Osteoblast (primary cell): ENCODE data around the gene CD164. TPM values are rescaled to one million over a fixed set of nuclear protein-coding genes. Genes with fewer than 3 reads are reported as not detected.

Source experiments
- DNase-seq: peaks from one replicate; pipeline ENCODE4 v3.0.0; 2011; ENCODE audit warnings: low spot score, mixed read lengths; ENCODE audit not compliant: insufficient read length; ENCODE audit errors: missing footprints
- H2AFZ ChIP-seq: 2 replicates; pipeline ENCODE4 v1.6.0; 2011; ENCODE audit warnings: mild to moderate bottlenecking, low read length
- H3K27ac ChIP-seq: 2 replicates; pipeline ENCODE4 v1.5.1; 2011; ENCODE audit warnings: mild to moderate bottlenecking, low read depth, low read length, moderate library complexity
- H3K27me3 ChIP-seq: 2 replicates; pipeline ENCODE4 v1.6.0; 2012; ENCODE audit warnings: mild to moderate bottlenecking, control low read depth, inconsistent platforms, low read length, moderate library complexity; ENCODE audit not compliant: insufficient read depth
- H3K36me3 ChIP-seq: 2 replicates; pipeline ENCODE4 v1.5.1; 2011; ENCODE audit warnings: mild to moderate bottlenecking, low read length, control low read depth, moderate library complexity; ENCODE audit not compliant: insufficient read depth
- H3K4me1 ChIP-seq: 2 replicates; pipeline ENCODE4 v1.5.1; 2011; ENCODE audit warnings: mild to moderate bottlenecking, low read length, control low read depth, moderate library complexity; ENCODE audit not compliant: insufficient read depth
- H3K4me2 ChIP-seq: 2 replicates; pipeline ENCODE4 v1.6.0; 2011; ENCODE audit warnings: mild to moderate bottlenecking, low read length; ENCODE audit not compliant: insufficient read depth
- H3K4me3 ChIP-seq: fragments of 200-600 bp; sonication (generic); 3 replicates; pipeline ENCODE4 v1.5.1; 2012; ENCODE audit warnings: mild to moderate bottlenecking, low read length, inconsistent platforms; ENCODE audit not compliant: insufficient read depth
- H3K79me2 ChIP-seq: 2 replicates; pipeline ENCODE4 v1.6.0; 2012; ENCODE audit warnings: mild to moderate bottlenecking, low read length, control low read depth, inconsistent platforms; ENCODE audit not compliant: insufficient read depth
- H3K9me3 ChIP-seq: 2 replicates; pipeline ENCODE4 v1.5.1; 2011; ENCODE audit warnings: low read depth, low read length, control low read depth
- H4K20me1 ChIP-seq: 2 replicates; pipeline ENCODE4 v1.6.0; 2012; ENCODE audit warnings: mild to moderate bottlenecking, low read length, control low read depth; ENCODE audit not compliant: insufficient read depth
- CTCF ChIP-seq: IDR thresholded peaks from 2 replicates; pipeline ENCODE4 v1.5.1; 2011; ENCODE audit warnings: mild to moderate bottlenecking, low read depth, low read length, moderate library complexity; ENCODE audit errors: extremely low read depth
- total RNA-seq: library from RNA; depleted of rRNA; stranded (reverse); fragments of >200 nt; gene quantifications from 2 replicates; pipeline ENCODE4 v1.2.3, GENCODE V29; 2012

The CD164 gene
- total RNA-seq, 1 donor = 211 TPM

GRCh38 chr6:109382576-109383437, 540 bp upstream of the CD164 start:
- peak overlapping the region; percentile 99 for H3K27ac ChIP-seq
- peak; percentile 97 for DNase-seq
- peaks cover 27% of the 10 kb centered on the region for H3K4me1 ChIP-seq
- H3K27me3 ChIP-seq = peaks cover 5% of the 10 kb centered on the region
- H3K4me3 ChIP-seq = peak overlapping the region; percentile 93
- H3K9me3 ChIP-seq = no peaks in the 10 kb centered on the region
- peaks cover 7% of the 10 kb centered on the region for H3K36me3 ChIP-seq
- TF ChIP-seq CTCF = peak; percentile 52
- peak overlapping the region; percentile 98 for H2AFZ ChIP-seq
- peaks cover 43% of the 10 kb centered on the region for H3K79me2 ChIP-seq
- peak overlapping the region; percentile 98 for H3K4me2 ChIP-seq
- peaks cover 32% of the 10 kb centered on the region for H4K20me1 ChIP-seq

- no peak for TF ChIP-seq CTCF
- Histone ChIP-seq H4K20me1 (peaks cover 39% of the 10 kb centered on the region), H3K4me2 (peak overlapping the region; percentile 88), H3K79me2 (peaks cover 59% of the 10 kb centered on the region), H3K27me3 (peaks cover 5% of the 10 kb centered on the region), H3K27ac (peak overlapping the region; percentile 99), H3K9me3 (no peaks in the 10 kb centered on the region), H3K4me3 (peak overlapping the region; percentile 93), H2AFZ (peak overlapping the region; percentile 98), H3K4me1 (peaks cover 27% of the 10 kb centered on the region), H3K36me3 (peaks cover 23% of the 10 kb centered on the region)
- DNase-seq = peak; percentile 77
These were observed 1.1 kb downstream of the CD164 start for GRCh38 chr6:109381061-109381746.

- TF ChIP-seq CTCF = no peak
- peak overlapping the region; percentile 88 for H3K4me2 ChIP-seq
- peaks cover 25% of the 10 kb centered on the region for H3K4me1 ChIP-seq
- peaks cover 38% of the 10 kb centered on the region for H3K36me3 ChIP-seq
- peaks cover 43% of the 10 kb centered on the region for H4K20me1 ChIP-seq
- H2AFZ ChIP-seq = no peak overlapping the region
- peak overlapping the region; percentile 99 for H3K27ac ChIP-seq
- no peaks in the 10 kb centered on the region for H3K27me3 ChIP-seq
- peaks cover 70% of the 10 kb centered on the region for H3K79me2 ChIP-seq
- H3K4me3 ChIP-seq = peak overlapping the region; percentile 93
- no peaks in the 10 kb centered on the region for H3K9me3 ChIP-seq
- DNase-seq = peak; percentile 88
These were observed 2.6 kb downstream of the CD164 start for GRCh38 chr6:109379711-109380110.

GRCh38 chr6:109377717-109378116, 4.5 kb downstream of the CD164 start:
- Histone ChIP-seq H3K27me3 (no peaks in the 10 kb centered on the region), H3K4me3 (no peak overlapping the region), H3K4me2 (no peak overlapping the region), H3K9me3 (no peaks in the 10 kb centered on the region), H3K27ac (no peak overlapping the region), H3K4me1 (peaks cover 9% of the 10 kb centered on the region), H4K20me1 (peaks cover 52% of the 10 kb centered on the region), H3K79me2 (peaks cover 88% of the 10 kb centered on the region), H3K36me3 (peaks cover 58% of the 10 kb centered on the region), H2AFZ (no peak overlapping the region)
- TF ChIP-seq CTCF = no peak
- no peak for DNase-seq
